ENCODE data around the gene GFM1. TPM values are rescaled to one million over a fixed set of nuclear protein-coding genes. Genes with fewer than 3 reads are reported as not detected.

Gene GFM1
- total RNA-seq, 1 donor: 52.5 TPM

- H3K4me2 ChIP-seq (ENCODE audit: insufficient read depth, low read length): no peak overlapping the region
- no peak for TF ChIP-seq CTCF (IDR thresholded peaks at IDR 0.05; ENCODE audit: extremely low read depth, low read depth, low read length)
- no peaks in the 10 kb centered on the region for H3K36me3 ChIP-seq (ENCODE audit: insufficient read depth, low read length)
- peak overlapping the region; percentile 96 for H3K27ac ChIP-seq (ENCODE audit: low read depth, low read length)
- no peaks in the 10 kb centered on the region for H3K27me3 ChIP-seq (ENCODE audit: insufficient read depth, low read length)
- no peaks in the 10 kb centered on the region for H4K20me1 ChIP-seq (ENCODE audit: insufficient read depth, low read length)
- no peak for DNase-seq (ENCODE audit: insufficient read length, low spot score, missing footprints)
- H3K79me2 ChIP-seq (ENCODE audit: insufficient read depth, low read length): no peaks in the 10 kb centered on the region
- H3K4me1 ChIP-seq (ENCODE audit: insufficient read depth, low read length): peaks cover 58% of the 10 kb centered on the region
- no peak overlapping the region for H2AFZ ChIP-seq (ENCODE audit: low read length)
- no peaks in the 10 kb centered on the region for H3K9me3 ChIP-seq (ENCODE audit: low read depth, low read length)
- H3K4me3 ChIP-seq (ENCODE audit: insufficient read depth, low read length): no peak overlapping the region
Observed at GRCh38 chr3:158723991-158724390, 79.7 kb downstream of the GFM1 start.

- Histone ChIP-seq H3K4me3 (ENCODE audit: insufficient read depth, low read length) (no peak overlapping the region), H3K27me3 (ENCODE audit: insufficient read depth, low read length) (no peaks in the 10 kb centered on the region), H3K4me2 (ENCODE audit: insufficient read depth, low read length) (peak overlapping the region; percentile 57), H3K9me3 (ENCODE audit: low read depth, low read length) (no peaks in the 10 kb centered on the region), H3K4me1 (ENCODE audit: insufficient read depth, low read length) (peaks cover 58% of the 10 kb centered on the region), H3K27ac (ENCODE audit: low read depth, low read length) (peak overlapping the region; percentile 96), H2AFZ (ENCODE audit: low read length) (no peak overlapping the region), H3K79me2 (ENCODE audit: insufficient read depth, low read length) (no peaks in the 10 kb centered on the region), H4K20me1 (ENCODE audit: insufficient read depth, low read length) (no peaks in the 10 kb centered on the region), H3K36me3 (ENCODE audit: insufficient read depth, low read length) (no peaks in the 10 kb centered on the region)
- peak; percentile 96 for DNase-seq (ENCODE audit: insufficient read length, low spot score, missing footprints)
- no peak for TF ChIP-seq CTCF (IDR thresholded peaks at IDR 0.05; ENCODE audit: extremely low read depth, low read depth, low read length)
Observed at GRCh38 chr3:158725348-158726011, 81.2 kb downstream of the GFM1 start.

- Histone ChIP-seq H2AFZ (ENCODE audit: low read length) (no peak overlapping the region), H3K4me1 (ENCODE audit: insufficient read depth, low read length) (peaks cover 68% of the 10 kb centered on the region)
Observed at GRCh38 chr3:158727206-158728060, 83.1 kb downstream of the GFM1 start.

More at GRCh38 chr3:158727206-158728060, 83.1 kb downstream of the GFM1 start:
- no peak overlapping the region for H3K4me3 ChIP-seq (ENCODE audit: insufficient read depth, low read length)
- H3K79me2 ChIP-seq (ENCODE audit: insufficient read depth, low read length): no peaks in the 10 kb centered on the region
- no peaks in the 10 kb centered on the region for H3K36me3 ChIP-seq (ENCODE audit: insufficient read depth, low read length)
- H3K27ac ChIP-seq (ENCODE audit: low read depth, low read length): peak overlapping the region; percentile 81
- H3K9me3 ChIP-seq (ENCODE audit: low read depth, low read length): no peaks in the 10 kb centered on the region
- no peaks in the 10 kb centered on the region for H3K27me3 ChIP-seq (ENCODE audit: insufficient read depth, low read length)
- no peaks in the 10 kb centered on the region for H4K20me1 ChIP-seq (ENCODE audit: insufficient read depth, low read length)
- TF ChIP-seq CTCF (IDR thresholded peaks at IDR 0.05; ENCODE audit: extremely low read depth, low read depth, low read length): peak; percentile 88
- H3K4me2 ChIP-seq (ENCODE audit: insufficient read depth, low read length): peak overlapping the region; percentile 67
- peak; percentile 92 for DNase-seq (ENCODE audit: insufficient read length, low spot score, missing footprints)

Measured in osteoblast (primary cell).